Measurements from ENCODE around the gene PSD.

The PSD gene

GRCh38 chr10:102444851-102445250 is 26.3 kb upstream of the PSD start:
- no peak for DNase-seq (ENCODE audit: low read depth in 2 of 2, low spot score in 1 of 2)

GRCh38 chr10:102438374-102438773 is 19.8 kb upstream of the PSD start:
- no peak for DNase-seq (ENCODE audit: low read depth in 2 of 2, low spot score in 1 of 2)

- no peak for DNase-seq (ENCODE audit: low read depth in 2 of 2, low spot score in 1 of 2)
Observed at GRCh38 chr10:102437515-102437914, 18.9 kb upstream of the PSD start.

- no peak for DNase-seq (ENCODE audit: low read depth in 2 of 2, low spot score in 1 of 2)
Observed at GRCh38 chr10:102436312-102436711, 17.7 kb upstream of the PSD start.

GRCh38 chr10:102435529-102436233 is 17.1 kb upstream of the PSD start:
- peak in 1 of 2 donors; percentile 36 for DNase-seq (ENCODE audit: low read depth in 2 of 2, low spot score in 1 of 2)

- DNase-seq (ENCODE audit: low read depth in 2 of 2, low spot score in 1 of 2): no peak
Observed at GRCh38 chr10:102435133-102435497, 16.5 kb upstream of the PSD start.

GRCh38 chr10:102434394-102435132 is 16.0 kb upstream of the PSD start:
- DNase-seq (ENCODE audit: low read depth in 2 of 2, low spot score in 1 of 2): no peak

GRCh38 chr10:102433619-102434046 is 15.0 kb upstream of the PSD start:
- no peak for DNase-seq (ENCODE audit: low read depth in 2 of 2, low spot score in 1 of 2)

- DNase-seq (ENCODE audit: low read depth in 2 of 2, low spot score in 1 of 2): peak; percentile 86 to 89
Observed at GRCh38 chr10:102432162-102432950, 13.8 kb upstream of the PSD start, which contains the start of gene CUEDC2. Gene CUEDC2 (minus strand): TSS chr10:102432574. CDS start chr10:102425188, 7,386 bp downstream.

GRCh38 chr10:102431452-102432124 is 13.0 kb upstream of the PSD start:
- no peak for DNase-seq (ENCODE audit: low read depth in 2 of 2, low spot score in 1 of 2)

GRCh38 chr10:102429468-102429867 is 10.9 kb upstream of the PSD start:
- DNase-seq (ENCODE audit: low read depth in 2 of 2, low spot score in 1 of 2): no peak

- no peak for DNase-seq (ENCODE audit: low read depth in 2 of 2, low spot score in 1 of 2)
Observed at GRCh38 chr10:102426803-102427287, 8.3 kb upstream of the PSD start.

- no peak for DNase-seq (ENCODE audit: low read depth in 2 of 2, low spot score in 1 of 2)
Observed at GRCh38 chr10:102425444-102425843, 6.9 kb upstream of the PSD start.

- no peak for DNase-seq (ENCODE audit: low read depth in 2 of 2, low spot score in 1 of 2)
Observed at GRCh38 chr10:102424916-102425315, 6.3 kb upstream of the PSD start.

- no peak for DNase-seq (ENCODE audit: low read depth in 2 of 2, low spot score in 1 of 2)
Observed at GRCh38 chr10:102424145-102424544, 5.6 kb upstream of the PSD start.

- DNase-seq (ENCODE audit: low read depth in 2 of 2, low spot score in 1 of 2): no peak
Observed at GRCh38 chr10:102423372-102423968, 4.9 kb upstream of the PSD start.

GRCh38 chr10:102422545-102423129 is 4.1 kb upstream of the PSD start:
- peak in 1 of 2 donors; percentile 24 for DNase-seq (ENCODE audit: low read depth in 2 of 2, low spot score in 1 of 2)

- DNase-seq (ENCODE audit: low read depth in 2 of 2, low spot score in 1 of 2): no peak
Observed at GRCh38 chr10:102421757-102422512, 3.4 kb upstream of the PSD start.

GRCh38 chr10:102421507-102421756 is 2.8 kb upstream of the PSD start:
- no peak for DNase-seq (ENCODE audit: low read depth in 2 of 2, low spot score in 1 of 2)

Data from stimulated activated CD8-positive, alpha-beta memory T cell treated with anti-CD3 and anti-CD28 coated beads, Interleukin-4, amount 100 ng/mL, for 4 hours (primary cell).